Peyer's patch (tissue), 4 donors: ENCODE results near the gene DOC2A. TPM values are rescaled to one million over a fixed set of nuclear protein-coding genes. Genes with fewer than 3 reads are reported as not detected.

Source experiments
- DNase-seq, 3 donors: peaks; one replicate each; pipeline ENCODE4 v3.0.0-alpha.2; 2017 to 2019
- H3K27ac ChIP-seq, 4 donors: fragments of 200-600 bp; sonication (generic); one replicate each; pipeline ENCODE4 v1.5.1; 2016 to 2019
- H3K27me3 ChIP-seq, 2 donors: fragments of 200-600 bp; sonication (generic); one replicate each; pipeline ENCODE4 v1.5.1; 2019
- H3K36me3 ChIP-seq, 3 donors: fragments of 200-600 bp; sonication (generic); one replicate each; pipeline ENCODE4 v1.5.1; 2016 to 2019
- H3K4me1 ChIP-seq, 4 donors: fragments of 200-600 bp; sonication (generic); one replicate each; pipeline ENCODE4 v1.5.1; 2016 to 2019
- H3K4me3 ChIP-seq, 4 donors: fragments of 200-600 bp; sonication (generic); 1 replicate in 3 of 4; 2 replicates in 1 of 4; pipeline ENCODE4 v1.5.1; 2016 to 2019; ENCODE audit warnings: mild to moderate bottlenecking in 1 of 4
- H3K9me3 ChIP-seq, 4 donors: fragments of 200-600 bp; sonication (generic); one replicate each; pipeline ENCODE4 v1.5.1; 2016 to 2019; ENCODE audit warnings: mild to moderate bottlenecking in 1 of 4
- CTCF ChIP-seq, 6 experiments: fragments of 450-650 bp in 4 of 6; fragments of 200-600 bp in 2 of 6; sonication (generic) in 1 of 6; IDR thresholded peaks; one replicate each; pipeline ENCODE4 v1.5.1; 2017 to 2019; ENCODE audit warnings: antibody characterized with exemption in 6 of 6, mild to moderate bottlenecking in 3 of 6, moderate library complexity in 1 of 6
- POLR2A ChIP-seq, 2 donors: fragments of 450-650 bp; IDR thresholded peaks; one replicate each; pipeline ENCODE4 v1.5.1; 2017; ENCODE audit warnings: antibody characterized with exemption in 2 of 2, mild to moderate bottlenecking in 2 of 2, moderate library complexity in 2 of 2
- total RNA-seq, 4 donors: library from RNA; depleted of rRNA; stranded (reverse); fragments of >200 nt; gene quantifications; one replicate each; pipeline ENCODE4 v1.1.0, GENCODE V29; 2016

Gene DOC2A
- total RNA-seq, 4 donors from 2014 or later, result 2.5 to 4.9 (median 2.9) TPM; not detected in 1

GRCh38 chr16:29986231-29986630 is 24.6 kb downstream of the DOC2A start:
- DNase-seq, result peak in 1 of 3 donors; percentile 43
- no peaks in the 10 kb centered on the region for H3K27me3 ChIP-seq
- H3K4me3 ChIP-seq, result no peak overlapping the region
- H3K36me3 ChIP-seq, result peaks cover 0 to 99% (median 3%) of the 10 kb centered on the region in 3 donors
- TF ChIP-seq CTCF (IDR thresholded peaks at IDR 0.05) (no peak), POLR2A (IDR thresholded peaks at IDR 0.05) (no peak)
- H3K27ac ChIP-seq, result no peak overlapping the region
- H3K4me1 ChIP-seq, result no peaks in the 10 kb centered on the region
- no peaks in the 10 kb centered on the region for H3K9me3 ChIP-seq

GRCh38 chr16:29985271-29985811 is 25.5 kb downstream of the DOC2A start:
- no peaks in the 10 kb centered on the region for H3K27me3 ChIP-seq
- peaks cover 0 to 99% (median 0%) of the 10 kb centered on the region in 3 donors for H3K36me3 ChIP-seq
- H3K4me1 ChIP-seq, result no peaks in the 10 kb centered on the region
- H3K4me3 ChIP-seq, result no peak overlapping the region
- peak in 1 of 3 donors; percentile 29 for DNase-seq
- H3K27ac ChIP-seq, result no peak overlapping the region
- no peaks in the 10 kb centered on the region for H3K9me3 ChIP-seq
- TF ChIP-seq POLR2A (IDR thresholded peaks at IDR 0.05) (no peak), CTCF (IDR thresholded peaks at IDR 0.05) (no peak)

DNA sequence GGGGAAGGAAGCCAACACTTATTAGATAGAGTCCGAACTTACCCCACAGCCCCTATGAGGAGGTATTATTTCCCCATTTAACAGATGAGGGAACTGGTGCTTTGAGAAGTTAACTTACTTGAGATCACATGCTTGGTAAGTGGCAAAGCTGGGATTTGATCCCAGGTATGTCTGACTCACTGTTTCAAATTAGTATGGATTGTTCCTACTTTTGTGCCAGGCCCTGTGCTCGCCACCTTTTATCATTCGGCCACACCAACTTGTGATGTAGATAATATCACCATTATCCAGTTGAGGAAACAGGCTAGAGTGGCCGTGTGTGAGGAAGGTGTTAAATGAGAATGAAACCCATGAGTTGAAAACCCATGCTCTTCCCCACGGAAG is 26.1 kb downstream of the DOC2A start:
- peaks cover 0 to 99% (median 0%) of the 10 kb centered on the region in 3 donors for H3K36me3 ChIP-seq
- no peak for DNase-seq

DNA sequence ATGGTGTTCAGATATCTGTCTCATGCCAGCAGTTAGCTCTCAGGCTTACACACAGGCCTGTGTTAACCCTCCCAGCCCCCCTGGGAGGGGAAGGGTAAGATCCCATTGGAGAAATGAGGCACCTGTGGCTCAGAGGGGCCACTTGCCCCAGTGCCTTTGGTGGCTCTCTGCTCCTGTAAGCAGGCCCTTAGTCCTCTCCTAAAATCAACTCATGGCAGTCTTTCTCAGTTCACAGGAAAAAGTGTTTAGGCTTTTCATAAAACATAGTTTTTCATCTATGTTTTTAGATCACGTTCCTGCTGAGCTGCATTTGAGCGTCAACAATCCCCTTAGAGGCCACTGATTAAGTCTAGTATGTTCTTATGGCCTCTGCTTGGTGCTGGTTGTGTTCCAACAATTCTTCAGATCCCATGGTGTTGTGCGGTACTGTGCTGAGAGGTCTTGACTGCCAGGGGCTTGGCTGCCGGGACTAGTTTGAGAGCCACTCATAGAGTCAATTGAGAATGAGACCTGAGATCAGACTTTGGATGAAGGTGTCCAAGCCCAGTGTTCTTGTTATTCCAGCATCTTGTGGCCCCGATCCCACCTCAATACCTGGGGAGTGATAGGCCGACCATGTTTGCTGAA is 26.6 kb downstream of the DOC2A start:
- TF ChIP-seq POLR2A (IDR thresholded peaks at IDR 0.05) (no peak), CTCF (IDR thresholded peaks at IDR 0.05) (no peak)
- Histone ChIP-seq H3K27ac (no peak overlapping the region), H3K36me3 (peaks cover 0 to 99% (median 0%) of the 10 kb centered on the region in 3 donors), H3K9me3 (no peaks in the 10 kb centered on the region), H3K4me1 (no peaks in the 10 kb centered on the region), H3K4me3 (no peak overlapping the region), H3K27me3 (no peaks in the 10 kb centered on the region)
- peak in 1 of 3 donors; percentile 19 for DNase-seq

More for the DNA sequence above, 26.1 kb downstream of the DOC2A start:
- no peaks in the 10 kb centered on the region for H3K4me1 ChIP-seq
- no peak overlapping the region for H3K4me3 ChIP-seq
- H3K27me3 ChIP-seq, result no peaks in the 10 kb centered on the region
- TF ChIP-seq CTCF (IDR thresholded peaks at IDR 0.05), result no peak
- no peak for TF ChIP-seq POLR2A (IDR thresholded peaks at IDR 0.05)
- H3K27ac ChIP-seq, result no peak overlapping the region
- H3K9me3 ChIP-seq, result no peaks in the 10 kb centered on the region

DNA sequence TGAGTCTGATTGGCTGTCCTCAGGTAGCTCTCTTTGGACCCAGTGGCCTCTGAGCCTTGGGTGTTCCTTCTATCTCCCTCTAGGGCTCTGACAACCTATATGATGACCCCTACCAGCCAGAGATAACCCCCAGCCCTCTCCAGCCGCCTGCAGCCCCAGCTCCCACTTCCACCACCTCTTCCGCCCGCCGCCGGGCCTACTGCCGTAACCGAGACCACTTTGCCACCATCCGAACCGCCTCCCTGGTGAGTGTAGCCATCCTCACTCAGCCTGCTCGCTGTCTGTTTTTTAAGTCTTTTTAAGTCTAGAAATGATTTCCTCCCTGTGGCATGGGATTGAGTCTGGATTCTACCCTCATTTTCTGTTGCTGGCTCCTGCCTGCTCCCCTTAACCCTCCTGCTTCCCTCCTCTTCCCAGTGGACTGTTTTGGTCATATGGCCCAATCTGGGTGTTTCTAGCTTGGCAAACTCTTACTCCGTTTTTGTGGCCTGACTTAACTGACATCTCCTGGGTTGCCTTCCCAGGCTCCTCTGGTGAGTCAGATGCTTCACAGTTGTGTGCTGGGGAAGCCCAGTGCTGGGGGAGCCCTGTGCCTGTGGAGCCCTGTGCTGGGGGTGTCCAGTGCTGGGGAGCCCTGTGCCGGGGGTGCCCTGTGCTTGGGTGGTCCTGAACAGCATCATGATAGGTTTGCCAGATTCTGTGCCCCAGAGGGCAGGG is 27.2 kb downstream of the DOC2A start:
- DNase-seq, result peak in 1 of 3 donors; percentile 37
- Histone ChIP-seq H3K27ac (no peak overlapping the region), H3K27me3 (no peaks in the 10 kb centered on the region), H3K9me3 (no peaks in the 10 kb centered on the region), H3K36me3 (peaks cover 0 to 100% (median 0%) of the 10 kb centered on the region in 3 donors), H3K4me3 (no peak overlapping the region), H3K4me1 (no peaks in the 10 kb centered on the region)
- TF ChIP-seq POLR2A (IDR thresholded peaks at IDR 0.05) (no peak), CTCF (IDR thresholded peaks at IDR 0.05) (no peak)
